Loucy (cell line): ENCODE measurements around the gene FNDC3A.

Source experiments
- CTCF ChIP-seq: fragments of 200-600 bp; sonication (generic); conservative IDR thresholded peaks from 2 replicates; pipeline ENCODE4 v1.5.1; 2014; ENCODE audit warnings: mild to moderate bottlenecking, antibody characterized with exemption, low read length
- EZH2phosphoT487 ChIP-seq: fragments of 200-600 bp; IDR thresholded peaks from 2 replicates; pipeline ENCODE4 v1.6.1; 2018; ENCODE audit warnings: antibody characterized with exemption, mild to moderate bottlenecking, moderate library complexity, borderline replicate concordance

GRCh38 chr13:49029570-49029969, 53.9 kb downstream of the FNDC3A start:
- TF ChIP-seq CTCF: no peak
- no peak for TF ChIP-seq EZH2phosphoT487
